Upper lobe of left lung (tissue), 6 donors: ENCODE measurements around the gene DCANP1. TPM values are rescaled to one million over a fixed set of nuclear protein-coding genes. Genes with fewer than 3 reads are reported as not detected.

Experiments used
- ATAC-seq, 2 donors: fragments of 200-7000 bp; cut with Tn5 transposase; one replicate each; pipeline ENCODE4 v1.9.1; 2022; ENCODE audit warnings: mild to moderate bottlenecking in 2 of 2, moderate library complexity in 2 of 2; ENCODE audit not compliant: low FRiP score in 2 of 2
- DNase-seq, 2 donors: peaks; one replicate each; pipeline ENCODE4 v3.0.0-alpha.2; 2019 to 2020
- H3K27ac ChIP-seq, 4 donors: fragments of 200-600 bp; sonication (generic); one replicate each; pipeline ENCODE4 v1.5.1; 2016 to 2019
- H3K27me3 ChIP-seq, 4 donors: fragments of 200-600 bp; sonication (generic); one replicate each; pipeline ENCODE4 v1.5.1; 2017 to 2019
- H3K36me3 ChIP-seq, 4 donors: fragments of 200-600 bp; sonication (generic); one replicate each; pipeline ENCODE4 v1.5.1; 2016 to 2019
- H3K4me1 ChIP-seq, 4 donors: fragments of 200-600 bp; sonication (generic); one replicate each; pipeline ENCODE4 v1.5.1; 2018 to 2019
- H3K4me3 ChIP-seq, 4 donors: fragments of 200-600 bp; sonication (generic); one replicate each; pipeline ENCODE4 v1.5.1; 2017 to 2019; ENCODE audit warnings: mild to moderate bottlenecking in 2 of 4, moderate library complexity in 1 of 4
- H3K9me3 ChIP-seq, 4 donors: fragments of 200-600 bp; sonication (generic); one replicate each; pipeline ENCODE4 v1.5.1; 2018 to 2019
- CTCF ChIP-seq, 6 experiments: fragments of 450-650 bp in 4 of 6; fragments of 200-600 bp in 2 of 6; sonication (generic) in 2 of 6; IDR thresholded peaks; one replicate each; pipeline ENCODE4 v1.5.1; 2016 to 2019; ENCODE audit warnings: antibody characterized with exemption in 6 of 6
- EP300 ChIP-seq, 4 donors: sonication (generic); formaldehyde crosslinking; IDR thresholded peaks; one replicate each; pipeline ENCODE4 v1.5.1; 2017; ENCODE audit warnings: antibody characterized with exemption in 4 of 4, control low read depth in 2 of 4
- POLR2A ChIP-seq, 4 donors: fragments of 450-650 bp; IDR thresholded peaks; one replicate each; pipeline ENCODE4 v1.5.1; 2016 to 2017; ENCODE audit warnings: antibody characterized with exemption in 4 of 4, mild to moderate bottlenecking in 2 of 4
- POLR2AphosphoS5 ChIP-seq, 2 donors: sonication (generic); formaldehyde crosslinking; IDR thresholded peaks; one replicate each; pipeline ENCODE4 v1.5.1; 2017; ENCODE audit warnings: antibody characterized with exemption in 2 of 2
- WGBS, 2 donors: methylation state at CpG; one replicate each; pipeline ENCODE4 v1.1.5; 2017 to 2018; 5-methylcytosine and 5-hydroxymethylcytosine counted together
- total RNA-seq, 6 donors: library from RNA; depleted of rRNA in 4 of 6; stranded (reverse); fragments of >200 nt in 4 of 6; gene quantifications; one replicate each; pipeline versions ENCODE4 v1.1.0 to v1.2.1, GENCODE V29; 2016 to 2021
- donor health status: DM: no; HTN: no; CAD: no; lungs with moderate emphysema.
- donor health status: DM: no; HTN: yes; CAD: no; lungs with severe emphysema.

The DCANP1 gene
- total RNA-seq, 6 donors from 2014 or later: 0.11 to 1.0 (median 0.27) TPM; not detected in 2

- peak overlapping the region in 3 of 4 donors; percentile 6 to 14 (median 10) for H3K27ac ChIP-seq
These were observed 3.8 kb downstream of the DCANP1 start for GRCh38 chr5:135443161-135443960.

GRCh38 chr5:135442431-135443160, 4.6 kb downstream of the DCANP1 start:
- DNase-seq (no peak), ATAC-seq (peak in 1 of 2 donors; percentile 1)
- WGBS, 2 donors: 67 to 83% methylated on average over 6 to 8 of the region's 8 CpGs
- H3K36me3 ChIP-seq: no peaks in the 10 kb centered on the region
- no peaks in the 10 kb centered on the region for H3K27me3 ChIP-seq
- peaks cover 12 to 28% (median 20%) of the 10 kb centered on the region in 4 donors for H3K4me1 ChIP-seq
- peak overlapping the region in 2 of 4 donors; percentile 35 to 42 for H3K27ac ChIP-seq
- TF ChIP-seq CTCF (IDR thresholded peaks at IDR 0.05): no peak
- no peak for TF ChIP-seq POLR2AphosphoS5 (IDR thresholded peaks at IDR 0.05)
- TF ChIP-seq POLR2A (IDR thresholded peaks at IDR 0.05): no peak
- no peak for TF ChIP-seq EP300 (IDR thresholded peaks at IDR 0.05)
- no peaks in the 10 kb centered on the region for H3K9me3 ChIP-seq
- no peak overlapping the region for H3K4me3 ChIP-seq

More at GRCh38 chr5:135443161-135443960, 3.8 kb downstream of the DCANP1 start:
- H3K4me1 ChIP-seq: peaks cover 8 to 27% (median 18%) of the 10 kb centered on the region in 4 donors
- H3K27me3 ChIP-seq: no peaks in the 10 kb centered on the region
- H3K4me3 ChIP-seq: no peak overlapping the region
- 51 to 61% methylated on average over 6 of the region's 6 CpGs for WGBS, 2 donors
- H3K9me3 ChIP-seq: no peaks in the 10 kb centered on the region
- H3K36me3 ChIP-seq: no peaks in the 10 kb centered on the region
- TF ChIP-seq EP300 (IDR thresholded peaks at IDR 0.05) (no peak), POLR2AphosphoS5 (IDR thresholded peaks at IDR 0.05) (no peak), POLR2A (IDR thresholded peaks at IDR 0.05) (no peak), CTCF (IDR thresholded peaks at IDR 0.05) (no peak)
- DNase-seq (no peak), ATAC-seq (no peak)

GRCh38 chr5:135441919-135442318, 5.2 kb downstream of the DCANP1 start:
- peaks cover 12 to 31% (median 22%) of the 10 kb centered on the region in 4 donors for H3K4me1 ChIP-seq
- H3K27me3 ChIP-seq: no peaks in the 10 kb centered on the region
- no peak overlapping the region for H3K4me3 ChIP-seq
- H3K36me3 ChIP-seq: no peaks in the 10 kb centered on the region
- ATAC-seq (no peak), DNase-seq (no peak)
- H3K27ac ChIP-seq: peak overlapping the region in 2 of 4 donors; percentile 35 to 42
- TF ChIP-seq CTCF (IDR thresholded peaks at IDR 0.05) (no peak), POLR2A (IDR thresholded peaks at IDR 0.05) (no peak), POLR2AphosphoS5 (IDR thresholded peaks at IDR 0.05) (no peak), EP300 (IDR thresholded peaks at IDR 0.05) (no peak)
- no peaks in the 10 kb centered on the region for H3K9me3 ChIP-seq
- 67 to 87% methylated on average over 3 to 4 of the region's 4 CpGs for WGBS, 2 donors

- no peak for TF ChIP-seq POLR2A (IDR thresholded peaks at IDR 0.05)
- no peak for TF ChIP-seq POLR2AphosphoS5 (IDR thresholded peaks at IDR 0.05)
- no peak for TF ChIP-seq CTCF (IDR thresholded peaks at IDR 0.05)
- no peak for TF ChIP-seq EP300 (IDR thresholded peaks at IDR 0.05)
- 35 to 44% methylated on average over 11 of the region's 11 CpGs for WGBS, 2 donors
- no peaks in the 10 kb centered on the region for H3K9me3 ChIP-seq
- ATAC-seq: no peak
- DNase-seq: no peak
- no peak overlapping the region for H3K4me3 ChIP-seq
- H3K27ac ChIP-seq: peak overlapping the region in 2 of 4 donors; percentile 35 to 42
- peaks cover 12 to 31% (median 24%) of the 10 kb centered on the region in 4 donors for H3K4me1 ChIP-seq
- no peaks in the 10 kb centered on the region for H3K27me3 ChIP-seq
- H3K36me3 ChIP-seq: no peaks in the 10 kb centered on the region
These were observed 5.8 kb downstream of the DCANP1 start for GRCh38 chr5:135441350-135441831.
